HepG2 (cell line): ENCODE results near the gene ZNF121. TPM values are rescaled to one million over a fixed set of nuclear protein-coding genes. Genes with fewer than 3 reads are reported as not detected.
A peak's percentile ranks its signal among the peaks of the same experiment; 100 is the strongest.

ENCODE experiments used
- MIER2 ChIP-seq: IDR thresholded peaks from 2 replicates; pipeline ENCODE4 v1.6.1; 2016; ENCODE audit warnings: missing biosample characterization, missing genetic modification reagents
- RARG ChIP-seq: sonication (generic); formaldehyde crosslinking; IDR thresholded peaks from 2 replicates; pipeline ENCODE4 v1.4.0; 2020; ENCODE audit warnings: low read depth, mild to moderate bottlenecking, missing genetic modification reagents
- REPIN1 ChIP-seq: sonication (generic); formaldehyde crosslinking; IDR thresholded peaks from 2 replicates; pipeline ENCODE4 v1.8.0; 2022; ENCODE audit warnings: missing genetic modification reagents, low read depth, mild to moderate bottlenecking, borderline replicate concordance
- SAFB2 ChIP-seq: sonication (generic); formaldehyde crosslinking; IDR thresholded peaks from 2 replicates; pipeline ENCODE4 v1.5.1; 2020; ENCODE audit warnings: missing genetic modification reagents, low read depth, mild to moderate bottlenecking, borderline replicate concordance
- SIN3A ChIP-seq: IDR thresholded peaks from 2 replicates; pipeline ENCODE4 v1.6.1; 2011; ENCODE audit warnings: low read depth, mild to moderate bottlenecking, control low read depth, low read length, borderline replicate concordance
- ZBTB21 ChIP-seq: sonication (generic); formaldehyde crosslinking; IDR thresholded peaks from 2 replicates; pipeline ENCODE4 v1.4.0; 2020; ENCODE audit warnings: missing genetic modification reagents
- ZBTB42 ChIP-seq: sonication (generic); formaldehyde crosslinking; IDR thresholded peaks from 2 replicates; pipeline ENCODE4 v1.5.0; 2020; ENCODE audit warnings: mild to moderate bottlenecking, missing genetic modification reagents
- polyA plus RNA-seq, 8 experiments: library from polyadenylated mRNA; depleted of rRNA in 3 of 8; stranded (reverse) in 7 of 8; unstranded in 1 of 8; fragments of >200 nt; fragmentation: Illumina TruSeq in 4 of 8; extraction: Trizol in 4 of 8; gene quantifications; 2 replicates each; pipeline versions ENCODE4 v1.2.1 to v1.2.3, GENCODE V29; 2011 to 2016; ENCODE audit warnings: low read depth in 4 of 8, missing spikeins in 1 of 8, mixed read lengths in 1 of 8; ENCODE audit not compliant: insufficient read depth in 1 of 8
- total RNA-seq, 5 experiments: library from RNA; depleted of rRNA; stranded (reverse); fragments of >200 nt; fragmentation: Illumina TruSeq; extraction: Trizol; gene quantifications; 2 replicates each; pipeline ENCODE4 v1.2.3, GENCODE V29; 2016; ENCODE audit warnings: low read depth in 1 of 5
- TF ChIP-seq, protein P1 (sequence below): sonication (generic); formaldehyde crosslinking; IDR thresholded peaks from 2 replicates; pipeline ENCODE4 v1.5.0; 2020; ENCODE audit warnings: mild to moderate bottlenecking, missing genetic modification reagents
- TF ChIP-seq, protein P2 (sequence below): sonication (generic); formaldehyde crosslinking; IDR thresholded peaks from 2 replicates; pipeline ENCODE4 v1.5.0; 2020; ENCODE audit warnings: missing genetic modification reagents, mild to moderate bottlenecking, borderline replicate concordance
- TF ChIP-seq, protein P3 (sequence below): sonication (generic); formaldehyde crosslinking; IDR thresholded peaks from 2 replicates; pipeline ENCODE4 v1.8.1; 2023; ENCODE audit warnings: mild to moderate bottlenecking, moderate library complexity, missing genetic modification reagents
- TF ChIP-seq, protein P4 (sequence below): sonication (generic); formaldehyde crosslinking; IDR thresholded peaks from 2 replicates; pipeline ENCODE4 v1.9.0; 2021; ENCODE audit warnings: missing genetic modification reagents, mild to moderate bottlenecking, borderline replicate concordance
- TF ChIP-seq, protein P5 (sequence below): sonication (generic); formaldehyde crosslinking; IDR thresholded peaks from 2 replicates; pipeline ENCODE4 v1.4.0; 2020; ENCODE audit warnings: mild to moderate bottlenecking, low read depth, missing genetic modification reagents
- TF ChIP-seq, protein P6 (sequence below): sonication (generic); formaldehyde crosslinking; IDR thresholded peaks from 2 replicates; pipeline ENCODE4 v1.4.0; 2020; ENCODE audit warnings: missing genetic modification reagents

ZNF121 gene
- total and polyA plus RNA-seq, 2 of the 13 experiments (the other 11 are each of a cell fraction or from before 2014, with no cell fraction given), result 7.8 to 56.3 TPM

DNA sequence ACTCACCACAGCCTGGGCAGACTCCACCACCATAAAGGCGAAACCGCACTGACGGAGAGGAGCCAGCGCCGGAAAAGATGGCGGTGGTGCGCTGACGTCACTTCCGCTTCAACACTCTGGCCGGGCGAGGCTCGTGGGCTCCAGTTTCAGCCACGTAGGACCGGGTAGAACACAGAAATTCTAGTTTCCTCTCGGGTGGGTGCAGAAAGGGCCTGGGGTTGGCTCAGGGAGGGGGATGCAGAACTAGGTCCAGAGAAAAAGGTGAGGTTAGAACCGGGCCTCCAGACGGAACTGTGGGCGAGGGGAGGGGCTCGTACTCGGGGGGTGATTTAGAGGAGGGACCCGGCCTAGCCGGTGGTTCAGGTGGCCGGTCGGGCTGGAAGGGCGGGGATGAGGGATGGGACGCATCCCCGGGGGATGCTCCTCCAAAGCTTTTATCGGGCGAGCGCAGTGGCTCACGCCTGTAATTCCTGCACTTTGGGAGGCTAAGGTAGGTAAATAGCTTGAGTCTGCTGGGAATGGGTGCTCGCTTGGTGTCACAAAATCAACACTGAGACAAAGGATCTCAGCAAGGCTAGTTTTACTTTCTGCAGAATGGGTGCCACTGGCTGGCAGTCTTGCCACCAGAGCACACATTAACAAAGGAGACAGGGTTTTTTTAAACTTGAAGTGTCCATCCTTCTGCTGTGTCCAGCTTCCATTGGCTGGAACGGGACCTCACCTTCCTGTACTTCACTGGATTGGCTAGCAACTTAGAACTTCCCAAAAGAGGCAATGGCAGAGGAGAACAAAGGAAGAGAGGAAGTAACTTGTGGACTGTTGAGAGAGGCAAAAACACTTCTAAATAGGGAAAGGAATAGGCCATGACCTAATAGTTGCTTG is 37.1 kb upstream of the ZNF121 start, which contains the start of gene ZNF561 (continued):
- TF ChIP-seq, protein P1, sequence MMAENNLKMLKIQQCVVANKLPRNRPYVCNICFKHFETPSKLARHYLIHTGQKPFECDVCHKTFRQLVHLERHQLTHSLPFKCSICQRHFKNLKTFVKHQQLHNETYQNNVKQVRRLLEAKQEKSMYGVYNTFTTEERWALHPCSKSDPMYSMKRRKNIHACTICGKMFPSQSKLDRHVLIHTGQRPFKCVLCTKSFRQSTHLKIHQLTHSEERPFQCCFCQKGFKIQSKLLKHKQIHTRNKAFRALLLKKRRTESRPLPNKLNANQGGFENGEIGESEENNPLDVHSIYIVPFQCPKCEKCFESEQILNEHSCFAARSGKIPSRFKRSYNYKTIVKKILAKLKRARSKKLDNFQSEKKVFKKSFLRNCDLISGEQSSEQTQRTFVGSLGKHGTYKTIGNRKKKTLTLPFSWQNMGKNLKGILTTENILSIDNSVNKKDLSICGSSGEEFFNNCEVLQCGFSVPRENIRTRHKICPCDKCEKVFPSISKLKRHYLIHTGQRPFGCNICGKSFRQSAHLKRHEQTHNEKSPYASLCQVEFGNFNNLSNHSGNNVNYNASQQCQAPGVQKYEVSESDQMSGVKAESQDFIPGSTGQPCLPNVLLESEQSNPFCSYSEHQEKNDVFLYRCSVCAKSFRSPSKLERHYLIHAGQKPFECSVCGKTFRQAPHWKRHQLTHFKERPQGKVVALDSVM (CRISPR knock-in tag), result no peak
- TF ChIP-seq, protein P2, sequence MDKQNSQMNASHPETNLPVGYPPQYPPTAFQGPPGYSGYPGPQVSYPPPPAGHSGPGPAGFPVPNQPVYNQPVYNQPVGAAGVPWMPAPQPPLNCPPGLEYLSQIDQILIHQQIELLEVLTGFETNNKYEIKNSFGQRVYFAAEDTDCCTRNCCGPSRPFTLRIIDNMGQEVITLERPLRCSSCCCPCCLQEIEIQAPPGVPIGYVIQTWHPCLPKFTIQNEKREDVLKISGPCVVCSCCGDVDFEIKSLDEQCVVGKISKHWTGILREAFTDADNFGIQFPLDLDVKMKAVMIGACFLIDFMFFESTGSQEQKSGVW (CRISPR knock-in tag), result no peak
- TF ChIP-seq, protein P3, sequence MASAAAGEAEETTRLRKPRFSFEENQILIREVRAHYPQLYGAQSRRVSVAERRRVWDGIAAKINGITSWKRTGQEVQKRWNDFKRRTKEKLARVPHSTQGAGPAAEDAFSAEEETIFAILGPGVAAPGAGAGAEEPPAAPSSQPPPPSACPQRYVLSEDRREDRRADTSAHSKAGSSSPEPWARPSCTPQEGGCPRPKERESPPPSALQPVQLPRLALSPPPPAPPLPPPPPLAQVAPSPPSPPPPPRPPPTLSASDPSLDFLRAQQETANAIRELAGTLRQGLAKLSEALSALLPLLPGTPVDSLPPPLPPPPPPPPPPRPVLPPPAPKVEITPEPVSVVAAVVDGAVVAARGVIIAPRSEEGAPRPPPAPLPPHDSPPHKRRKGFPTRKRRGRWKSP, result no peak
- TF ChIP-seq, protein P4, sequence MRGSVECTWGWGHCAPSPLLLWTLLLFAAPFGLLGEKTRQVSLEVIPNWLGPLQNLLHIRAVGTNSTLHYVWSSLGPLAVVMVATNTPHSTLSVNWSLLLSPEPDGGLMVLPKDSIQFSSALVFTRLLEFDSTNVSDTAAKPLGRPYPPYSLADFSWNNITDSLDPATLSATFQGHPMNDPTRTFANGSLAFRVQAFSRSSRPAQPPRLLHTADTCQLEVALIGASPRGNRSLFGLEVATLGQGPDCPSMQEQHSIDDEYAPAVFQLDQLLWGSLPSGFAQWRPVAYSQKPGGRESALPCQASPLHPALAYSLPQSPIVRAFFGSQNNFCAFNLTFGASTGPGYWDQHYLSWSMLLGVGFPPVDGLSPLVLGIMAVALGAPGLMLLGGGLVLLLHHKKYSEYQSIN (CRISPR knock-in tag), result no peak
- TF ChIP-seq REPIN1 (CRISPR knock-in tag), result no peak
- peak; percentile 82; the same call in 1 of the 2 replicates for TF ChIP-seq SIN3A
- TF ChIP-seq ZBTB42, result no peak
- TF ChIP-seq SAFB2 (CRISPR knock-in tag), result no peak
- TF ChIP-seq, protein P5, sequence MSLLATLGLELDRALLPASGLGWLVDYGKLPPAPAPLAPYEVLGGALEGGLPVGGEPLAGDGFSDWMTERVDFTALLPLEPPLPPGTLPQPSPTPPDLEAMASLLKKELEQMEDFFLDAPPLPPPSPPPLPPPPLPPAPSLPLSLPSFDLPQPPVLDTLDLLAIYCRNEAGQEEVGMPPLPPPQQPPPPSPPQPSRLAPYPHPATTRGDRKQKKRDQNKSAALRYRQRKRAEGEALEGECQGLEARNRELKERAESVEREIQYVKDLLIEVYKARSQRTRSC (CRISPR knock-in tag), result no peak
- TF ChIP-seq MIER2, result no peak
- TF ChIP-seq ZBTB21 (CRISPR knock-in tag), result no peak; the same call in 1 of the 2 replicates
- TF ChIP-seq, protein P6, sequence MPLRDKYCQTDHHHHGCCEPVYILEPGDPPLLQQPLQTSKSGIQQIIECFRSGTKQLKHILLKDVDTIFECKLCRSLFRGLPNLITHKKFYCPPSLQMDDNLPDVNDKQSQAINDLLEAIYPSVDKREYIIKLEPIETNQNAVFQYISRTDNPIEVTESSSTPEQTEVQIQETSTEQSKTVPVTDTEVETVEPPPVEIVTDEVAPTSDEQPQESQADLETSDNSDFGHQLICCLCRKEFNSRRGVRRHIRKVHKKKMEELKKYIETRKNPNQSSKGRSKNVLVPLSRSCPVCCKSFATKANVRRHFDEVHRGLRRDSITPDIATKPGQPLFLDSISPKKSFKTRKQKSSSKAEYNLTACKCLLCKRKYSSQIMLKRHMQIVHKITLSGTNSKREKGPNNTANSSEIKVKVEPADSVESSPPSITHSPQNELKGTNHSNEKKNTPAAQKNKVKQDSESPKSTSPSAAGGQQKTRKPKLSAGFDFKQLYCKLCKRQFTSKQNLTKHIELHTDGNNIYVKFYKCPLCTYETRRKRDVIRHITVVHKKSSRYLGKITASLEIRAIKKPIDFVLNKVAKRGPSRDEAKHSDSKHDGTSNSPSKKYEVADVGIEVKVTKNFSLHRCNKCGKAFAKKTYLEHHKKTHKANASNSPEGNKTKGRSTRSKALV, result no peak
- TF ChIP-seq RARG (CRISPR knock-in tag), result no peak
